ENCODE data around the gene DRGX.

Gene DRGX

DNA sequence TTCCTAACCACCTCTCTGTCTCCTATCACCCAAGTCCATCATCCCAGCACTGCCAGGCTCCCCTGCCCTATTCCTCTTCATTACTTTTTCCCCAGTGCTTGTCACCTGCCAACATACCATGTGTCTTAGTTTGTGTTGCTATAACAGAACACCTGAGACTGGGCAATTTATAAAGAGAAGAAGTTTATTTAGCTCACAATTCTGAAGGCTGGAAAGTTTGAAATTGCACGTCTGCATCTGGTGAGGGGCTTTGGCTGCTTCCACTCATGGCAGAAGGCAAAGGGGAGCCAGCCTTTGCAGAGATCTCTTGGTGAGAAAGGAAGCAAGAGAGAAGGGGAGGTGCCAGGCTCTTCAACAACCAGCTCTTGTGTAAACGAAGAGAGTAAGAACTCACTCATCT is 47.3 kb downstream of the DRGX start:
- TF ChIP-seq, protein P1, sequence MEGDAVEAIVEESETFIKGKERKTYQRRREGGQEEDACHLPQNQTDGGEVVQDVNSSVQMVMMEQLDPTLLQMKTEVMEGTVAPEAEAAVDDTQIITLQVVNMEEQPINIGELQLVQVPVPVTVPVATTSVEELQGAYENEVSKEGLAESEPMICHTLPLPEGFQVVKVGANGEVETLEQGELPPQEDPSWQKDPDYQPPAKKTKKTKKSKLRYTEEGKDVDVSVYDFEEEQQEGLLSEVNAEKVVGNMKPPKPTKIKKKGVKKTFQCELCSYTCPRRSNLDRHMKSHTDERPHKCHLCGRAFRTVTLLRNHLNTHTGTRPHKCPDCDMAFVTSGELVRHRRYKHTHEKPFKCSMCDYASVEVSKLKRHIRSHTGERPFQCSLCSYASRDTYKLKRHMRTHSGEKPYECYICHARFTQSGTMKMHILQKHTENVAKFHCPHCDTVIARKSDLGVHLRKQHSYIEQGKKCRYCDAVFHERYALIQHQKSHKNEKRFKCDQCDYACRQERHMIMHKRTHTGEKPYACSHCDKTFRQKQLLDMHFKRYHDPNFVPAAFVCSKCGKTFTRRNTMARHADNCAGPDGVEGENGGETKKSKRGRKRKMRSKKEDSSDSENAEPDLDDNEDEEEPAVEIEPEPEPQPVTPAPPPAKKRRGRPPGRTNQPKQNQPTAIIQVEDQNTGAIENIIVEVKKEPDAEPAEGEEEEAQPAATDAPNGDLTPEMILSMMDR (IDR thresholded peaks at IDR 0.05; ENCODE audit: insufficient read depth, low read length, missing control alignments): no peak
- no peak overlapping the region for H3K4me3 ChIP-seq (ENCODE audit: low read depth, low read length)
- DNase-seq (ENCODE audit: low read depth, low spot score): no peak
- POLR2A ChIA-PET: no interaction called here
- CTCF ChIA-PET: no interaction called here

DNA sequence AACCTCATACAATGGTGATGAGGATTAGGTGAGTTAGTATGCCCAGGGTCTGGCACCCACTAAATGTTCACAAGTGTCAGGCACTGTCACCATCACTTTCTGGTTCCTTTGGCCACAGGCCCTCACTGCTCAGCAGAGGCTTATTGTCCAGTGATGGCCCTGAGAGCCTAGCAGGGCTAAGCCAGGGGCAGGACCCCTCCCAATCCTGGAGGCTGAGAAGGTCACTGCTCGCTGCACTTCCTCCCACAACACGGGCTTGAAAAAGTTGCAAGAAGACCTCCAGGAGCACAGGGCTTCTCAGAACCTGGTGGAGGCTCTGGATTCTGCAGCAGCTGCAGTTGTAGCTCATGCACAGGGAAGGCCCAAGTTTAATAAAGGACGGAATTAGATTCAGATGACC is 48.1 kb downstream of the DRGX start:
- ChIA-PET CTCF (no interaction called here), POLR2A (no interaction called here)
- no peak for DNase-seq (ENCODE audit: low read depth, low spot score)
- H3K4me3 ChIP-seq (ENCODE audit: low read depth, low read length): no peak overlapping the region
- TF ChIP-seq, protein P1 (IDR thresholded peaks at IDR 0.05; ENCODE audit: insufficient read depth, low read length, missing control alignments): no peak

DNA sequence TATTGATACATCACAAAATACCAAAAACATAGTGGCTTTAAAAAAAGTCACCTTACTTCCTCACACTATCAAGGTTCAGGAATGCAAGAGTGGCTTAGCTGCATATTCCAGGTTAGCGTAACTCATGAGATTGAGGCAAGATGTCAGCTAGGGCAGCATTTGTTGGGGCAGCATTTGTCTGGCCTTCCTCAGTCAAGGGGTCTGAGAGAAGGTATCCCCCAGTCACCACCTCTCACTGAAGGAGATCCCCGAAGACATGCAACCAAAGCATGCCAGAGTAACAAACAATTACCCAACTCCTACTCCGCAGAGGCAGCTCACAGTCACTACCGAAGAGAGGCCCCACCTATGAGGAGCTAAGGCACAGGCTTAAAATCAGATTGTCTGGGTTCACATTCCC is 48.5 kb downstream of the DRGX start:
- TF ChIP-seq, protein P1 (IDR thresholded peaks at IDR 0.05; ENCODE audit: insufficient read depth, low read length, missing control alignments): no peak
- DNase-seq (ENCODE audit: low read depth, low spot score): no peak
- ChIA-PET CTCF (no interaction called here), POLR2A (no interaction called here)
- no peak overlapping the region for H3K4me3 ChIP-seq (ENCODE audit: low read depth, low read length)

DNA sequence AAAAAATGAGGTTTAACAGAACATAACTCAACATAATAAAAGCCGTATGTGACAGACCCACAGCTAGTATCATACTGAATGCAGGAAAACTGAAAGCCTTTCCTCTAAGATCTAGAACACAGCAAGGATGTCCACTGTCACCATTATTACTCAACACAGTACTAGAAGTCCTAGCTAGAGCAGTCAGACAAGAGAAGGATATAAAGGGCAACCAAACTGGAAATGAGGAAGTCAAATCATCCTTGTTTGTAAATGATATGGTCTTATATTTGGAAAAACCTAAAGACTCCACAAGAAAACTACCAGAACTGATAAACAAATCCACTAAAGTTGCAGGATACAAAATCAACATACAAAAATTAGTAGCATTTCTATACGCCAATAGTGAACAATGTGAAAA is 51.0 kb downstream of the DRGX start:
- no peak overlapping the region for H3K4me3 ChIP-seq (ENCODE audit: low read depth, low read length)
- CTCF ChIA-PET: no interaction called here
- TF ChIP-seq, protein P1 (IDR thresholded peaks at IDR 0.05; ENCODE audit: insufficient read depth, low read length, missing control alignments): no peak
- POLR2A ChIA-PET: no interaction called here
- DNase-seq (ENCODE audit: low read depth, low spot score): no peak

DNA sequence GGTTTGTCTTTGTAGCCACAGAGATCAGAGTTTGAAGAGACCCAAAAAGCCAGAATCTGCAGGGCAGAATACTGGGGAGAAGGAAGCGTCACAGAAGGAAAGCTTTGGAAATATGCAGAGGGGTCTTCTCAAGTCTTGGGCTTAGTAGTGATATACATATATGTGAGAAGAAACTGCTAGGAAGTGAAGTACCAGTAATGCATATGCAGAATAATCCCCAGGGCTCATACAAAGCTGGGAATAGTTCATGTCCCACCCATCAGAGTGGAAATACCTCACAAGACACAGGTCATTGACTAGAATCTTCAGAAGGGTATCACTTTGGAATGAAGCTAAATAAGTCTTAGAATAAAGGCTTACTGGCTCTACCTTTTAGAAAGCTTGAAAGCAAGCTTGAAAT is 57.3 kb downstream of the DRGX start:
- TF ChIP-seq, protein P1 (IDR thresholded peaks at IDR 0.05; ENCODE audit: insufficient read depth, low read length, missing control alignments): no peak
- ChIA-PET CTCF (no interaction called here), POLR2A (no interaction called here)

DNA sequence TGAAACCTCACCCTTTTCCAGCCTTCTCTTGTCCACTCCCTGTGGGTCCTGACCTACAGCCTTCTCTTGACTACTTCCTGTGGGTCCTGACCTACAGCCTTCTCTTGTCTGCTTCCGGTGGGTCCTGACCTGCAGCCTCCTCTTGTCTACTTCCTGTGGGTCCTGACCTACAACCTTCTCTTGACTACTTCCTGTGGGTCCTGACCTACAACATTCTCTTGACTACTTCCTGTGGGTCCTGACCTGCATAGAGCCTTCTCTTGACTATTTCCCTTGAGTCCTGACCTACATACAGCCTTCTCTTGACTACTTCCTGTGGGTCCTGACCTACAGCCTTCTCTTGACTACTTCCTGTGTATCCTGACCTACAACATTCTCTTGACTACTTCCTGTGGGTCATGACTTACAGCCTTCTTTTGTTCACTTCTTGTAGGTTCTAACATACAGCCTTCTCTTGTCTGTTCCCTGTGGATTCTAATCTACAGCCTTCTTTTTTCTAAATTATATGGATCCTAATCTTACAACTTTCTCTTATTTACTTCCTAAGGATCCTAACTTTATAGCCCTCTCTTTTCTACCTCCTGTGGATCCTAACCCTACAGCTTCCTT is 60.4 kb downstream of the DRGX start:
- H3K4me3 ChIP-seq (ENCODE audit: low read depth, low read length): no peak overlapping the region
- no peak for DNase-seq (ENCODE audit: low read depth, low spot score)
- TF ChIP-seq, protein P1 (IDR thresholded peaks at IDR 0.05; ENCODE audit: insufficient read depth, low read length, missing control alignments): no peak
- ChIA-PET POLR2A (no interaction called here), CTCF (no interaction called here)

More for the DNA sequence above, 57.3 kb downstream of the DRGX start:
- no peak for DNase-seq (ENCODE audit: low read depth, low spot score)
- H3K4me3 ChIP-seq (ENCODE audit: low read depth, low read length): no peak overlapping the region
